GM15510 (cell line): ENCODE data around the gene NAB2.

ENCODE experiments used
- POLR2A ChIP-seq: IDR thresholded peaks from 3 replicates; pipeline ENCODE4 v1.6.1; 2011; ENCODE audit warnings: borderline replicate concordance; ENCODE audit not compliant: insufficient read length; ENCODE audit errors: extremely low read depth

NAB2 gene

GRCh38 chr12:57116580-57117281 lies 27.8 kb downstream of the NAB2 start:
- TF ChIP-seq POLR2A, result no peak

- TF ChIP-seq POLR2A, result no peak
These were observed 29.9 kb downstream of the NAB2 start for GRCh38 chr12:57118711-57119271.

GRCh38 chr12:57119294-57120085 lies 30.6 kb downstream of the NAB2 start:
- no peak for TF ChIP-seq POLR2A

- no peak for TF ChIP-seq POLR2A
These were observed 34.9 kb downstream of the NAB2 start for GRCh38 chr12:57123813-57124212.

- no peak for TF ChIP-seq POLR2A
These were observed 35.5 kb downstream of the NAB2 start for GRCh38 chr12:57124261-57124877.

GRCh38 chr12:57126061-57126460 lies 37.1 kb downstream of the NAB2 start:
- no peak for TF ChIP-seq POLR2A

- TF ChIP-seq POLR2A, result no peak
These were observed 37.6 kb downstream of the NAB2 start for GRCh38 chr12:57126561-57126960.

- no peak for TF ChIP-seq POLR2A
These were observed 38.3 kb downstream of the NAB2 start for GRCh38 chr12:57127101-57127725.

- TF ChIP-seq POLR2A, result peak; percentile 19
These were observed 39.0 kb downstream of the NAB2 start, which contains the start of gene LRP1 for GRCh38 chr12:57127726-57128518. LRP1 (plus strand) TSS chr12:57128483; CDS start chr12:57128965, 482 bp downstream.

GRCh38 chr12:57128519-57129247 lies 39.8 kb downstream of the NAB2 start:
- TF ChIP-seq POLR2A, result no peak

GRCh38 chr12:57129321-57129842 lies 40.5 kb downstream of the NAB2 start:
- no peak for TF ChIP-seq POLR2A

- no peak for TF ChIP-seq POLR2A
These were observed 41.0 kb downstream of the NAB2 start for GRCh38 chr12:57129889-57130288.

- TF ChIP-seq POLR2A, result no peak
These were observed 42.0 kb downstream of the NAB2 start for GRCh38 chr12:57130941-57131340.

- TF ChIP-seq POLR2A, result no peak
These were observed 43.2 kb downstream of the NAB2 start for GRCh38 chr12:57131896-57132744.
